Activated naive CD8-positive, alpha-beta T cell treated with anti-CD3 and anti-CD28 coated beads, Interleukin-2, amount 10 ng/mL, durations not matched to agents 7 days and 5 days (primary cell): ENCODE results near the gene CSNK1D. TPM values are rescaled to one million over a fixed set of nuclear protein-coding genes. Genes with fewer than 3 reads are reported as not detected.

Experiments
- ATAC-seq: fragments of 150-1000 bp; cut with Tn5 transposase; one replicate; pipeline ENCODE4 v1.10.0; 2021; ENCODE audit warnings: low read depth, moderate library complexity
- POLR2A ChIA-PET: fragments of 350-600 bp; sonication (Branson Sonifier 250); formaldehyde crosslinking; loops from one replicate; lab custom pipeline; 2021; ENCODE audit warnings: antibody characterized with exemption; lab: Charles Lee
- DNase-seq: peaks from one replicate; pipeline ENCODE4 v3.0.0; 2021
- H3K27ac Mint-ChIP-seq: one replicate; pipeline ENCODE4 v1.8.0; 2022; ENCODE audit warnings: mild to moderate bottlenecking, mixed read lengths
- H3K27me3 Mint-ChIP-seq: one replicate; pipeline ENCODE4 v1.8.0; 2022; ENCODE audit warnings: mild to moderate bottlenecking, moderate library complexity, mixed read lengths
- H3K36me3 Mint-ChIP-seq: one replicate; pipeline ENCODE4 v1.8.0; 2021; ENCODE audit warnings: mild to moderate bottlenecking, mixed read lengths
- H3K4me1 Mint-ChIP-seq: one replicate; pipeline ENCODE4 v1.8.0; 2021; ENCODE audit warnings: mixed read lengths
- H3K4me3 Mint-ChIP-seq: one replicate; pipeline ENCODE4 v1.8.0; 2022; ENCODE audit warnings: mild to moderate bottlenecking, moderate library complexity, mixed read lengths
- H3K9me3 Mint-ChIP-seq: one replicate; pipeline ENCODE4 v1.8.0; 2021; ENCODE audit warnings: mixed read lengths
- total RNA-seq, 2 experiments: library from RNA; stranded (reverse); gene quantifications; one replicate each; pipeline ENCODE4 v1.2.3, GENCODE V29; 2021

CSNK1D gene
- total RNA-seq, 2 experiments from 2014 or later, result 135 to 140 TPM

- no peaks in the 10 kb centered on the region for H3K9me3 Mint-ChIP-seq
- peak overlapping the region; percentile 16 for H3K4me3 Mint-ChIP-seq
- DNase-seq (no peak), ATAC-seq (no peak)
- H3K27ac Mint-ChIP-seq, result peak overlapping the region; percentile 85
- H3K27me3 Mint-ChIP-seq, result no peaks in the 10 kb centered on the region
- peaks cover 14% of the 10 kb centered on the region for H3K36me3 Mint-ChIP-seq
- H3K4me1 Mint-ChIP-seq, result peaks cover 33% of the 10 kb centered on the region
- POLR2A ChIA-PET, result interaction anchor here (1.2 to 2.6 kb wide), 4 partner anchors 10 to 78 kb away, joined by 4 to 11 read pairs (median 8); partner anchors contain the start of genes CD7, CSNK1D and SLC16A3
Observed at GRCh38 chr17:82239401-82239925, 34.0 kb downstream of the CSNK1D start.

- ATAC-seq (peak; percentile 65), DNase-seq (peak; percentile 74)
- Mint-ChIP-seq H3K4me3 (peak overlapping the region; percentile 43), H3K27ac (peak overlapping the region; percentile 62), H3K27me3 (no peaks in the 10 kb centered on the region), H3K4me1 (peaks cover 29% of the 10 kb centered on the region), H3K9me3 (no peaks in the 10 kb centered on the region), H3K36me3 (peaks cover 9% of the 10 kb centered on the region)
- POLR2A ChIA-PET, result interaction anchor here (1.0 to 2.4 kb wide), 6 partner anchors 9 to 215 kb away, joined by 3 to 11 read pairs (median 4); partner anchors contain the start of genes CCDC57 and SLC16A3
Observed at GRCh38 chr17:82238472-82239201, 34.9 kb downstream of the CSNK1D start.

- H3K4me1 Mint-ChIP-seq, result peaks cover 33% of the 10 kb centered on the region
- H3K9me3 Mint-ChIP-seq, result no peaks in the 10 kb centered on the region
- DNase-seq (no peak), ATAC-seq (no peak)
- H3K36me3 Mint-ChIP-seq, result peaks cover 9% of the 10 kb centered on the region
- no peaks in the 10 kb centered on the region for H3K27me3 Mint-ChIP-seq
- peak overlapping the region; percentile 43 for H3K4me3 Mint-ChIP-seq
- H3K27ac Mint-ChIP-seq, result peak overlapping the region; percentile 45
- POLR2A ChIA-PET, result interaction anchor here (1.0 to 2.4 kb wide), 6 partner anchors 8 to 214 kb away, joined by 3 to 11 read pairs (median 4); partner anchors contain the start of genes CCDC57 and SLC16A3
Observed at GRCh38 chr17:82237746-82238471, 35.6 kb downstream of the CSNK1D start.

- POLR2A ChIA-PET, result interaction anchor here (1.2 to 2.4 kb wide), 5 partner anchors 8 to 61 kb away, joined by 3 to 13 read pairs (median 5); partner anchors contain the start of gene SLC16A3
- peaks cover 5% of the 10 kb centered on the region for H3K36me3 Mint-ChIP-seq
- H3K9me3 Mint-ChIP-seq, result no peaks in the 10 kb centered on the region
- peak overlapping the region; percentile 42 for H3K4me3 Mint-ChIP-seq
- H3K27ac Mint-ChIP-seq, result peak overlapping the region; percentile 45
- H3K27me3 Mint-ChIP-seq, result no peaks in the 10 kb centered on the region
- H3K4me1 Mint-ChIP-seq, result peaks cover 30% of the 10 kb centered on the region
- no peak for DNase-seq
- no peak for ATAC-seq
Observed at GRCh38 chr17:82237083-82237745, 36.3 kb downstream of the CSNK1D start.

- DNase-seq, result peak; percentile 81
- no peak for ATAC-seq
- H3K4me3 Mint-ChIP-seq, result no peak overlapping the region
- peaks cover 26% of the 10 kb centered on the region for H3K4me1 Mint-ChIP-seq
- no peaks in the 10 kb centered on the region for H3K27me3 Mint-ChIP-seq
- H3K36me3 Mint-ChIP-seq, result peaks cover 5% of the 10 kb centered on the region
- H3K27ac Mint-ChIP-seq, result no peak overlapping the region
- POLR2A ChIA-PET, result interaction anchor here (0.6 to 2.4 kb wide), 8 partner anchors 20 to 525 kb away, joined by 3 to 13 read pairs (median 5); partner anchors contain the start of gene CD7
- H3K9me3 Mint-ChIP-seq, result no peaks in the 10 kb centered on the region
Observed at GRCh38 chr17:82236142-82236971, 37.1 kb downstream of the CSNK1D start.

- DNase-seq, result no peak
- H3K36me3 Mint-ChIP-seq, result peaks cover 5% of the 10 kb centered on the region
- ATAC-seq, result no peak
- H3K27me3 Mint-ChIP-seq, result no peaks in the 10 kb centered on the region
- H3K4me1 Mint-ChIP-seq, result peaks cover 25% of the 10 kb centered on the region
- POLR2A ChIA-PET, result interaction anchor here (0.6 to 2.4 kb wide), 6 partner anchors 20 to 524 kb away, joined by 3 to 13 read pairs (median 7); partner anchors contain the start of genes CD7 and DCXR
- no peak overlapping the region for H3K27ac Mint-ChIP-seq
- no peaks in the 10 kb centered on the region for H3K9me3 Mint-ChIP-seq
- no peak overlapping the region for H3K4me3 Mint-ChIP-seq
Observed at GRCh38 chr17:82235775-82236141, 37.7 kb downstream of the CSNK1D start.

GRCh38 chr17:82235056-82235774, 38.3 kb downstream of the CSNK1D start:
- Mint-ChIP-seq H3K36me3 (peaks cover 5% of the 10 kb centered on the region), H3K27me3 (no peaks in the 10 kb centered on the region), H3K4me1 (peaks cover 22% of the 10 kb centered on the region), H3K27ac (peak overlapping the region; percentile 30), H3K9me3 (no peaks in the 10 kb centered on the region), H3K4me3 (peak overlapping the region; percentile 10)
- DNase-seq, result no peak
- ATAC-seq, result no peak
- POLR2A ChIA-PET, result interaction anchor here (0.9 to 2.4 kb wide), 5 partner anchors 57 to 198 kb away, joined by 3 to 13 read pairs (median 8); partner anchors contain the start of genes CD7 and DCXR

GRCh38 chr17:82234211-82235055, 39.1 kb downstream of the CSNK1D start:
- ATAC-seq, result no peak
- Mint-ChIP-seq H3K27ac (peak overlapping the region; percentile 48), H3K4me1 (peaks cover 19% of the 10 kb centered on the region), H3K4me3 (peak overlapping the region; percentile 10), H3K27me3 (no peaks in the 10 kb centered on the region), H3K9me3 (no peaks in the 10 kb centered on the region), H3K36me3 (peaks cover 8% of the 10 kb centered on the region)
- no peak for DNase-seq
- POLR2A ChIA-PET, result interaction anchor here (0.9 to 2.4 kb wide), 4 partner anchors 58 to 197 kb away, joined by 3 to 13 read pairs (median 8); partner anchors contain the start of gene DCXR

GRCh38 chr17:82232876-82233785, 40.4 kb downstream of the CSNK1D start:
- peak overlapping the region; percentile 65 for H3K27ac Mint-ChIP-seq
- DNase-seq (no peak), ATAC-seq (no peak)
- POLR2A ChIA-PET, result no interaction called here
- peak overlapping the region; percentile 39 for H3K4me3 Mint-ChIP-seq
- H3K27me3 Mint-ChIP-seq, result no peaks in the 10 kb centered on the region
- H3K9me3 Mint-ChIP-seq, result no peaks in the 10 kb centered on the region
- peaks cover 8% of the 10 kb centered on the region for H3K36me3 Mint-ChIP-seq
- peaks cover 10% of the 10 kb centered on the region for H3K4me1 Mint-ChIP-seq

GRCh38 chr17:82232322-82232820, 41.1 kb downstream of the CSNK1D start:
- peaks cover 5% of the 10 kb centered on the region for H3K36me3 Mint-ChIP-seq
- peaks cover 9% of the 10 kb centered on the region for H3K4me1 Mint-ChIP-seq
- ATAC-seq (no peak), DNase-seq (no peak)
- POLR2A ChIA-PET, result interaction anchor here (4.5 kb wide), 1 partner anchor 32 kb away, joined by 51 read pairs; no protein-coding TSS in a partner anchor
- H3K4me3 Mint-ChIP-seq, result no peak overlapping the region
- H3K27me3 Mint-ChIP-seq, result no peaks in the 10 kb centered on the region
- H3K27ac Mint-ChIP-seq, result no peak overlapping the region
- no peaks in the 10 kb centered on the region for H3K9me3 Mint-ChIP-seq
